ENCODE data around the gene TASP1. TPM values are rescaled to one million over a fixed set of nuclear protein-coding genes. Genes with fewer than 3 reads are reported as not detected.

Gene TASP1
- total RNA-seq, 1 donor from 2014 or later, result 5.2 TPM

DNA sequence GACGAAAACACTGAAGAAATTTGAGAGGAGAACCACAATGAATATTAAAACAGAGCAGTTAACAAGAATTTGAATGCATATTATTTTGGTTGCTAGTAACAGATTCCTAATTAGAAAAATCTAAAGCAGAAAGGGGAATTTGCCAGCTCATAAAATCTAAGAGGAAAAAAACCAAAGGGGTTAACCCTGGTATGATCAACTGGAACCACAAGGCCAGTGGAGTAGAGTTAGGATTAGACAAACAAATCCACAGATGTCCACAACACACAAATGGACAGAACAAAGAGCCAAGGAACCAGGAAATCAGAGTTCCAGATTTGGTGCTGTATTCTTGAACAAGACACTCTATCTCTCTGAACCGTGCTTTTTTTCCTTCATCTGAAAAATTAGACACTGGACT is 195.0 kb downstream of the TASP1 start:
- peak; percentile 51 for DNase-seq (ENCODE audit: low read depth)

GRCh38 chr20:13442986-13443385 is 195.7 kb downstream of the TASP1 start:
- DNase-seq (ENCODE audit: low read depth), result no peak

DNA sequence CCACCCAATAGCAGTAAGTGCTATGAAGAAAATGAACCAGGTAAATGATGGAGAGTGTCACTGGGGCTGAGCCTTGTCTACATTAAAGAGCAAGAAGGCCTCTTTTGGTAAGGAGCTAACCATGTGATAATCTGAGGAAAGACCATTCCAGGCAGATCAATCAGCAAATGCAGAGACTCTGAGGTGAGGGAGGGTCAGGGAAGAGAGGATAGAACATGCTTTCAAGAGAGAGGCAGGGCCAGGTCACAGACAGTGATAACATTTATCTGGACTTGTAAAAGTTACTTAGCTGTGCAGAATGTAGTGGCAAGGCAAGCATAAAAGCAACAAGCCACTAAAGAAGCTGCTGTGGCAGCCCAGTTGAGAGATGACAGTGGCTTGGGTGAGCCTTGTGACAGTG is 197.3 kb downstream of the TASP1 start:
- no peak for DNase-seq (ENCODE audit: low read depth)

GRCh38 chr20:13436530-13436929 is 202.2 kb downstream of the TASP1 start:
- no peak for DNase-seq (ENCODE audit: low read depth)

DNA sequence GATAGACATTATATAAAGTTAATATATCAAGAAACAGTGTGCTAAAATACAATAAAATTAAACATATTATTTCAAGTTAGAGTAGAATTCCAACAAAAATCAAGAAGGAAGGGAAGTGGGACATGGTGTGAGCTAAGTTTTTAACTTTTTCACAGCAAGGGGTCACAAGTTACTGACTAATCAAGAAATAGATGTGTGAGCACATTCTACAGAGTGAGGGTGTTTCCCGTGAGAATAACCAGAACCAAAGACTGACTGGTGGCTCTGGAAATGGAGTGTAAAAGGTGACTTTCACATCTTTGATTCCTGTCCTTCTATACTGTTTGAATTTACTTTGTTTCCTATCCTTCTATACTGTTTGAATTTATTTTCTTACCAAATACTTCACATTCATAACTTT is 206.6 kb downstream of the TASP1 start:
- DNase-seq (ENCODE audit: low read depth), result no peak

DNA sequence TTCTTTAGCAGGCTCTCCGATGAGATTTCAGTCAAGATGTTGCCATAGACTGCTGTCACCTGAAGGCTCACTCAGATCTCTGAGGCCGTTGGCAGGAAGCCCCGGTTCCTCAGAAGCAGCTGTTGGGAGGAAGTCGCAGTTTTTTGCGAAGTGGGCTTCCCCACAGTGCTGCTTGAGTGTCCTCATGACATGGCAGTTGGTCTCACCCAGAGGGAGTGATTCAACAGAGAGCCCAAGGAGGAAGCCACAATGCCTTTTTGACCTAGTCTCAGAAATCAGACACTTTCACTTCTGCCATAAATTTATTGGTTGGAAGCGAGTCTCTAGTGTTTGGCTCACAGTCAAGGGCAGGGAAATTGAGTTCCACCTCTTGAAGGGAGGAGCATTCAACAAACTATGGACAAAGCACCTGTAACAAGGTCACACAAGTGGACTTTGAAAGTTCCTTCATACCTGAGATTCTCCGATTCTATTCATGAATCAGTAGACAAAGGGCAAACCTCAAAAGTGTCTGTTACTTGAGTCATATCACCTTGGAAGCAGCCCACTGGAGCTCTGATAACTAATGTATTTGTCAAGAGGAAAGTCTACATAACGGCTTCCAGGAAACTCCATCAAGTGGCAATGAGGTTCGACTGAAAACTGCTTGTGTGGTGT is 208.3 kb downstream of the TASP1 start:
- no peak for DNase-seq (ENCODE audit: low read depth)

DNA sequence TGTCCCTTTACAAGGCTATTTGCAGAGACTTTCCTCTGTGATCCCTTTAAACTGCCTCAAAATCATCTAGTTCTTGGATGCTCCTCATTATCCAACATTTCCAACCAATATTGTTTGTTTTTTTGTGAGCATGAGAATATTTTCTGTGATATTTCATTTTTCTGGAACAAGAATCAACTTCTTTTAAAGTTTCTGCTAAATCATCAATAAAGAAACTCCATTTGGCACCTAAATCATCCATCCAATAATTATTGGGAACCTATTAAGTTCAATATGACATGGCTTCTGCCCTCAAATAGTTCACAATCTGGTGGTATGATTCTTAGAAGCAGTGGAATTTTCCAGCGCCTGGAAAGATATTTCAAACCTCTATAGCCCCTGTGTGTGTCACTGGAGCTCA is 210.0 kb downstream of the TASP1 start:
- no peak for DNase-seq (ENCODE audit: low read depth)

- no peak for DNase-seq (ENCODE audit: low read depth)
These were observed 211.9 kb downstream of the TASP1 start for GRCh38 chr20:13426870-13427269.

DNA sequence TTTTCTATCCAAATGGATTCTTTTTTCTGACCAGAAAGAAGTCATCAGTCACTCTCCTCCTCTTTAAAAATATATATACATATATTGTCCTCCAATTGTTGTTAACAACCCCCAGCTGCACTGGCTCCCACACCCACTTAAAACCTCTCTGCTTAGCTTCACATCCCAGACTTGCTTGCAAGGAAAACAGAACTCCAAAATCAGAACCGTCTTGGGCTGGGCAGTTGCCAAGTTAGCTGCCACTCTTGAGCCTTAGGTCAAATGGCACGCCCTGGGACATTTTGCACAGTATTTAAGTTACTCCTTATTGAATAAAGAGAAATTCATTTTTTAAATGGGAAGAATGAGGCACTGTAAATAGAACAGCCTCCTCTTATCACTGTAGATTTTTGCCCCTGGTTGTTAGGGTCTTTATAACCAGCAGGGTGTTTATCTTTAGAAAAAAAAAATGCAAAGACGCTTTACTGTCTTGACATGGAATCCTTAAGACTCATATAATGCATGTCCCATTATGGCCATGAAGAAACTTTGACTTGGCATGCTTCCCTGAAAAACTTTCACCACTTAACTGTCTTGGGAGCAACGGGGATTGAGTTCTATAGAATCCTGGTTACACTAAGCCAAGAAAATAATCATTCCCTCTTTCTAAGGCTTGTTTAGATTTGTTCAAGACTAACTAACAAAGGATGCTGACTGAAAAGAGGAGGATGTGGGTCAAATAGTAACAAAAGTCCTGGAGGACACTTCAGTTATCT is 213.2 kb downstream of the TASP1 start:
- no peak for DNase-seq (ENCODE audit: low read depth)

- DNase-seq (ENCODE audit: low read depth), result no peak
These were observed 214.4 kb downstream of the TASP1 start for GRCh38 chr20:13424174-13424833.

DNA sequence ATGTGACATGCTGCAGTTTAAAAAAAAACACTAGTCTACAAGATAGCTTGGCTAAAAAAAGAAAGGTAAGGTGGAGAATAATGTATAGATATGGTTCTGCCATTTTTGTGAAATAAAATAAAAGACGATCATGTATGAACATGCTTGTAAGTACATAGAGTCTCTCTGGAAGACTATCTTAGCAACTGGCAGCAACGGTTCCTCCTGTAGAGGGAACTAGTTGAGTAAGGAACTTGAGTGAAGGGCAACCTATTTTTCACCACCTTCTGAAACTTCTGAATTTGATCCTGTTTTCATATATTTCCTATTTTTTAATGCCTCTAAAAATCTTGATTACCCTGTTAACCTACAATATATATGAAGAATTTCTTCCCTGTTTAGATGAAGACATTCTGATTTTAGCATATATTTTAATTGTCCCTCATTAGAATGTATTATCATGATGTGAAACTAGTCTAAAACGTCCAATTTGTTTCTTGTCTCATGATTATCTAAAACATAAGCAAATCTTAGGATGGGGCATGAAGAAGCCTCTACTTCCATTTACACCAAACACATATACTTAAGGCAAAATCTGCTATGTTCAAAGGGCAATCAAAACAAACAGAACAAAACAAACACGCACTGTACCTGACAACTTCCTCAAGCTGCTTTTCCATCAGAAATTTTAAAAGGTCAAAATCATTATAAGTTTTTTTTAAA is 215.1 kb downstream of the TASP1 start:
- no peak for DNase-seq (ENCODE audit: low read depth)

DNA sequence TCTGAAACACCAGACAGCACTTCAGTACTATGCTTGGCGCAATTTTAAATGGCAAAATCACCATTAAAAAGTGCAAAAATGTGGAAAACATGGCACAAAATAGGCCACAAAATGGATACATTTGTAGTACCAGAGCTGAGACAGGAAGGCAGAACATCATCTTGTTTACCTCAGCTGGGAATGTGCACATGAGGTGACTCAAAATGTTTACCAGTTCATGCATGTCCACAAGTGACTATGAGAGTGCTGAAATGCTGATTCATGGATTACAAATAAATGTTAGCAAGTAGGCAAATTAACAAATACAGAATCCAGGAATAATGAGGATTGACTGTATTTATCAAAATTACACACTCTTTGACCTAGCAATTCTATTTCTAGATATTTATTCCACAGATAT is 216.1 kb downstream of the TASP1 start:
- no peak for DNase-seq (ENCODE audit: low read depth)

DNA sequence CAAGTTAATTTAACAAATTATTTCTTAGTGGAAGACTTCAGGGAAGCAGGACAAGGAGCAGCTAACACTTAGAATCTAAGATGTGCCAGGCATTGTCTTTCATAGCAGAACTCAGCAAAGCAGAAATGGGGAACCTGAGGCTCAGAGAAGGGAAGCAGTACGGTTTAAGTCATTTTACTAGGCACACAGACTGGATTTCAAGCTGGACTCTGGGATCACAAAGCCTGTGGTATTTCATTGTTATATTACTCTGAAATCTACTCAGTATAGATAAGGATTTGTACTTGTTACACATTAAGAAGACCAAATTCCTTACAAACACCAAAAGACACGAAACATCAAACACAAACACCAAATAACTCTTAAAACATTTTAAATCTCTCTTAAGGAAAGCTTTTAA is 218.1 kb downstream of the TASP1 start:
- DNase-seq (ENCODE audit: low read depth), result no peak

- no peak for DNase-seq (ENCODE audit: low read depth)
These were observed 219.3 kb downstream of the TASP1 start for GRCh38 chr20:13419477-13419876.

GRCh38 chr20:13418263-13419229 is 220.2 kb downstream of the TASP1 start:
- no peak for DNase-seq (ENCODE audit: low read depth)

DNA sequence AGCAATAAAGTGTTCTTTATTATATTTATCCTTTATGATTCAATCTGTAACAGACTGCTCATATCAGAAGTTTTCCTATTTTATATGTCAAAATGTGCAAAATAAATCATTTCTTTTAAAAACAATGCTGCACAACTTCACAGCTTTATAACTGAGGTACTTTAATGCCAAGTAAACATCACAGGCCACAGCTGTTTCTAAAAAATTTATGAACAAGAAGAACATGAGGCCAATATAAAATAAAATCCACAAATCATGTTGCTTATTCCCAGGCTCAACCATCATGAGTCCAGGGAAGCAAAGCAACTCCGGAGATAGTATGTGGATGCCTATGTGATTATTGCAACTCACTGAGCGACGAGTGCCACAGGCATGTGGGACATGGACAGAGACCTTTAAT is 222.2 kb downstream of the TASP1 start:
- DNase-seq (ENCODE audit: low read depth), result no peak

- no peak for DNase-seq (ENCODE audit: low read depth)
These were observed 225.8 kb downstream of the TASP1 start for GRCh38 chr20:13412806-13413445.

DNA sequence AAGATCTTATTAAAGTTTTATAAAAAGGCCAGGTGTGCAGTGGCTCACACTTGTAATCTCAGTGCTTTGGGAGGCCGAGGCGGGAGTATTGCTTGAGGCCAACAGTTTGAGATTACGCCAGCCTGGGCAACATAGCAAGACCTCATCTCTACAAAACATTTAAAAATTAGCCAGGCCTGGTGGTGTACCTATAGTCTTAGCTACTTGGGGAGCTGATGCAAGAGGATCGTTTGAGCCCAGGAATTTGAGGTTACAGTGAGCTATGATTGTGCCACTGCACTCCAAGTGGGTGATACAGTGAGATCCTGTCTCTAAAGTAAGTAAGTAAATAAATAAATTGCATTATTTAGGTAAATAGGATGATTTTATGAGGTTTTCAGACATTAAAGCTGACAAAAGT is 234.4 kb downstream of the TASP1 start:
- no peak for DNase-seq (ENCODE audit: low read depth)

- DNase-seq (ENCODE audit: low read depth), result no peak
These were observed 235.3 kb downstream of the TASP1 start for GRCh38 chr20:13403453-13403852.

DNA sequence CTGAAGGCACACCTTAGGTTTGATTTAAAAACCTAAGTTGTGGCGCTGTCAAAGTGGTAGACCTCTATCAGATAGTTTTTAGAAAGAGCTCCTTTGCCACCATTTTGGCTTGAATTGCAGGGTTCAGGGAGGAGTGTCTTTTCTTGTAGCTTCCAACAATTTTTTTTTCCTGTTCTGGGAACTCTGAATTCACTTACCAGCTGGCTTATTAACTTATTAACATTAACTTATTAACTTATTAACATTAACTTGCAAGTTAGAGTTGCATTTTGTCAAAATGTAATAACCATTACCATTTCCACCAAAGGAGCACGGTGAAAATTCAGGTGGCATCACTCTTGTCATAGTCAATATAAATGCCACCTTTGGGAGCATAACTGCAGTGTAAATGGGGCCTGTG is 235.7 kb downstream of the TASP1 start:
- no peak for DNase-seq (ENCODE audit: low read depth)

Data from myocyte (in vitro differentiated cells).